ENCODE results near the gene PASK.

DNA sequence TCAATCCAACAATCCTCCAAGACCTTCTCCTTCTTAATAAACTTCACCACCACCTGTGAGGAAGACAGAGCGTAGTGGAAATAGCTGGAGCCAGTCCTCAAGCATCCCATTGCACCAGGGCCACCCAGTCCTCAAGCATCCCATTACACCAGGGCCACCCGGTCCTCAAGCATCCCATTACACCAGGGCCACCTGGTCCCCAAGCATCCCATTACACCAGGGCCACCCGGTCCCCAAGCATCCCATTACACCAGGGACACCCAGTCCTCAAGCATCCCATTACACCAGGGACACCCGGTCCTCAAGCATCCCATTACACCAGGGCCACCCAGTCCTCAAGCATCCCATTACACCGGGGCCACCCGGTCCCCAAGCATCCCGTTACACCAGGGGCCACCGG lies 33.9 kb downstream of the PASK start:
- TF ChIP-seq SP1 (IDR thresholded peaks at IDR 0.05) = no peak
- TF ChIP-seq NFRKB (IDR thresholded peaks at IDR 0.05) = no peak
- no peak for TF ChIP-seq L3MBTL2 (conservative IDR thresholded peaks at IDR 0.05)
- TF ChIP-seq HDGF (IDR thresholded peaks at IDR 0.05; ENCODE audit: borderline replicate concordance) = no peak
- no peak for TF ChIP-seq ELF4 (IDR thresholded peaks at IDR 0.05)
- no peak for TF ChIP-seq ARNT (IDR thresholded peaks at IDR 0.05)
- no peak for TF ChIP-seq FOXA1 (IDR thresholded peaks at IDR 0.05)
- TF ChIP-seq SUZ12 (IDR thresholded peaks at IDR 0.05) = no peak
- no peak for TF ChIP-seq ZNF384 (IDR thresholded peaks at IDR 0.05)
- no peak for TF ChIP-seq FOXM1 (IDR thresholded peaks at IDR 0.05; ENCODE audit: borderline replicate concordance)
- no peak for TF ChIP-seq TARDBP (IDR thresholded peaks at IDR 0.05)
- TF ChIP-seq FOXK2 (IDR thresholded peaks at IDR 0.05) = no peak
- TF ChIP-seq BHLHE40 (IDR thresholded peaks at IDR 0.05; ENCODE audit: borderline replicate concordance) = no peak
- no peak for TF ChIP-seq CTBP1 (IDR thresholded peaks at IDR 0.05; ENCODE audit: borderline replicate concordance)

Measured in HEK293T (cell line).